HepG2 (cell line): ENCODE measurements around the gene KLF11. TPM values are rescaled to one million over a fixed set of nuclear protein-coding genes. Genes with fewer than 3 reads are reported as not detected.

ENCODE experiments used
- ATAC-seq: fragments of 200-7000 bp; cut with Tn5 transposase; 3 replicates; pipeline ENCODE4 v1.9.1; 2020; ENCODE audit warnings: mild to moderate bottlenecking, moderate library complexity
- BruUV-seq: library from RNA; stranded (reverse); fragments of 400-500 nt; replicated peaks from 2 replicates; lab custom pipeline; 2021; lab: Mats Ljungman, UMichigan
- CTCF ChIA-PET: fragments of 300-600 bp; formaldehyde crosslinking; extraction: SDS; loops from one replicate; lab custom pipeline; 2021; ENCODE audit warnings: low total read pairs, inconsistent platforms, low intra/inter-chr PET ratio; lab: Yijun Ruan, JAX
- POLR2A ChIA-PET: fragments of 350-600 bp; sonication (Branson Sonifier 250); formaldehyde crosslinking; loops from one replicate; lab custom pipeline; 2020; ENCODE audit warnings: antibody characterized with exemption, inconsistent platforms; lab: Yijun Ruan, JAX
- DNase-seq: peaks from one replicate; pipeline ENCODE4 v3.0.0-alpha.2; 2015; ENCODE audit warnings: low spot score
- FAIRE-seq: peaks from 3 replicates; lab custom pipeline; 2011; peaks lifted over from hg19 to GRCh38; lab: Jason Lieb, UNC
- H2AFZ ChIP-seq: one replicate; pipeline ENCODE4 v1.6.1; 2011; ENCODE audit warnings: low read length, inconsistent platforms
- H3K27ac ChIP-seq: fragments of 300-600 bp; 3 replicates; pipeline ENCODE4 v1.8.0; 2011; ENCODE audit warnings: mixed run types, mild to moderate bottlenecking, mixed read lengths, low read length, inconsistent platforms; ENCODE audit not compliant: insufficient read depth; ENCODE audit errors: extremely low read length
- H3K27me3 ChIP-seq, 2 experiments: fragments of 200-600 bp in 1 of 2; 2 replicates in 1 of 2; 3 replicates in 1 of 2; pipeline versions ENCODE4 v1.6.0 to v1.8.0; 2011; ENCODE audit warnings: low read length in 2 of 2, mild to moderate bottlenecking in 2 of 2, moderate library complexity in 2 of 2, inconsistent platforms in 1 of 2; ENCODE audit not compliant: insufficient read depth in 2 of 2, control insufficient read depth in 1 of 2
- H3K36me3 ChIP-seq, 2 experiments: fragments of 200-600 bp in 1 of 2; replicated peaks in 1 of 2; 2 replicates in 1 of 2; 3 replicates in 1 of 2; pipeline versions ENCODE4 v1.5.1 to v1.8.0; 2011; ENCODE audit warnings: low read length in 2 of 2, inconsistent platforms in 1 of 2; ENCODE audit not compliant: insufficient read depth in 2 of 2, control insufficient read depth in 1 of 2
- H3K4me1 ChIP-seq: 2 replicates; pipeline ENCODE4 v1.5.1; 2012; ENCODE audit warnings: low read length, inconsistent platforms; ENCODE audit not compliant: insufficient read depth
- H3K4me2 ChIP-seq: 2 replicates; pipeline ENCODE4 v1.6.0; 2011; ENCODE audit warnings: low read depth, low read length, inconsistent platforms
- H3K4me3 ChIP-seq, 3 experiments: fragments of 200-600 bp in 1 of 3; sonication (generic), shearing (Covaris generic) in 1 of 3; replicated peaks in 1 of 3; 2 replicates each; pipeline ENCODE4 v1.5.1; 2011 to 2016; ENCODE audit warnings: low read length in 3 of 3, inconsistent platforms in 2 of 3, low read depth in 2 of 3, mild to moderate bottlenecking in 2 of 3, control low read depth in 1 of 3, mixed read lengths in 1 of 3; ENCODE audit not compliant: insufficient read depth in 1 of 3
- H3K79me2 ChIP-seq: one replicate; pipeline ENCODE4 v1.6.1; 2011; ENCODE audit warnings: low read length, inconsistent platforms; ENCODE audit not compliant: insufficient read depth
- H3K9ac ChIP-seq: 2 replicates; pipeline ENCODE4 v1.6.0; 2011; ENCODE audit warnings: mild to moderate bottlenecking, low read depth, low read length, inconsistent platforms; ENCODE audit not compliant: insufficient read depth
- H3K9me3 ChIP-seq: 2 replicates; pipeline ENCODE4 v1.5.1; 2012; ENCODE audit warnings: mild to moderate bottlenecking, low read length
- H4K20me1 ChIP-seq: 2 replicates; pipeline ENCODE4 v1.6.0; 2011; ENCODE audit warnings: inconsistent platforms, mild to moderate bottlenecking, low read length, moderate library complexity; ENCODE audit not compliant: insufficient read depth
- CHCHD3 ChIP-seq: sonication (generic); formaldehyde crosslinking; IDR thresholded peaks from 2 replicates; pipeline ENCODE4 v1.8.0; 2022; ENCODE audit warnings: mild to moderate bottlenecking, missing genetic modification reagents, moderate library complexity
- DNMT3B ChIP-seq: conservative IDR thresholded peaks from 2 replicates; pipeline ENCODE4 v1.6.1; 2016; ENCODE audit warnings: missing biosample characterization, control low read depth
- MAX ChIP-seq: IDR thresholded peaks from 2 replicates; pipeline ENCODE4 v1.6.1; 2012; ENCODE audit warnings: inconsistent platforms
- MIER2 ChIP-seq: IDR thresholded peaks from 2 replicates; pipeline ENCODE4 v1.6.1; 2016; ENCODE audit warnings: missing biosample characterization, missing genetic modification reagents
- NFYB ChIP-seq: sonication (generic); formaldehyde crosslinking; IDR thresholded peaks from 2 replicates; pipeline ENCODE4 v1.4.0; 2020; ENCODE audit warnings: missing genetic modification reagents
- REST ChIP-seq, 2 experiments: IDR thresholded peaks; 2 replicates each; pipeline ENCODE4 v1.6.1; 2011 to 2012; ENCODE audit warnings: low read length in 2 of 2, borderline replicate concordance in 1 of 2, low read depth in 1 of 2, mild to moderate bottlenecking in 1 of 2, moderate library complexity in 1 of 2
- SALL1 ChIP-seq: sonication (generic); formaldehyde crosslinking; IDR thresholded peaks from 2 replicates; pipeline ENCODE4 v1.8.0; 2022; ENCODE audit warnings: mild to moderate bottlenecking, missing genetic modification reagents
- ZBTB7A ChIP-seq: sonication (generic); formaldehyde crosslinking; IDR thresholded peaks from 2 replicates; pipeline ENCODE4 v1.8.0; 2022; ENCODE audit warnings: mild to moderate bottlenecking, missing genetic modification reagents
- ZMYM3 ChIP-seq: sonication (generic); formaldehyde crosslinking; IDR thresholded peaks from 2 replicates; pipeline ENCODE4 v1.5.1; 2020; ENCODE audit warnings: mild to moderate bottlenecking, missing genetic modification reagents
- ZNF224 ChIP-seq: sonication (generic); formaldehyde crosslinking; IDR thresholded peaks from 2 replicates; pipeline ENCODE4 v1.5.0; 2020; ENCODE audit warnings: mild to moderate bottlenecking, missing genetic modification reagents
- ZNF430 ChIP-seq: sonication (generic); formaldehyde crosslinking; IDR thresholded peaks from 2 replicates; pipeline ENCODE4 v1.9.0; 2021; ENCODE audit warnings: mild to moderate bottlenecking, missing genetic modification reagents
- ZNF563 ChIP-seq: sonication (generic); formaldehyde crosslinking; IDR thresholded peaks from 2 replicates; pipeline ENCODE4 v1.8.0; 2022; ENCODE audit warnings: mild to moderate bottlenecking, moderate library complexity, missing genetic modification reagents
- ZNF605 ChIP-seq: sonication (generic); formaldehyde crosslinking; IDR thresholded peaks from 2 replicates; pipeline ENCODE4 v1.8.0; 2022; ENCODE audit warnings: mild to moderate bottlenecking, missing genetic modification reagents
- ZNF687 ChIP-seq: sonication (generic); formaldehyde crosslinking; IDR thresholded peaks from 2 replicates; pipeline ENCODE4 v1.5.1; 2020; ENCODE audit warnings: mild to moderate bottlenecking, missing genetic modification reagents, moderate library complexity
- ZNF781 ChIP-seq: sonication (generic); formaldehyde crosslinking; IDR thresholded peaks from 2 replicates; pipeline ENCODE4 v1.5.1; 2020; ENCODE audit warnings: borderline replicate concordance, mild to moderate bottlenecking, missing genetic modification reagents; ENCODE audit errors: not compliant biosample characterization
- ZNF878 ChIP-seq: sonication (generic); formaldehyde crosslinking; IDR thresholded peaks from 2 replicates; pipeline ENCODE4 v1.8.1; 2023; ENCODE audit warnings: mild to moderate bottlenecking, missing genetic modification reagents, moderate library complexity
- WGBS: methylation state at CpG from one replicate; pipeline ENCODE4 v1.1.6; 2017; ENCODE audit warnings: low lambda C conversion rate; 5-methylcytosine and 5-hydroxymethylcytosine counted together
- in situ Hi-C: cut with HindIII; loops from 2 replicates; pipeline ENCODE4 v1.10.0; 2017; ENCODE audit warnings: low pct_unique_long_range_greater_than_20kb; ENCODE audit not compliant: extremely low pct_ligation_motif_present
- intact Hi-C: fragments of 100-400 bp; cut with micrococcal nuclease; formaldehyde crosslinking; loops from one replicate; pipeline ENCODE4 v1.10.0; 2022; ENCODE audit not compliant: unreplicated experiment
- polyA plus RNA-seq, 8 experiments: library from polyadenylated mRNA; depleted of rRNA in 3 of 8; stranded (reverse) in 7 of 8; unstranded in 1 of 8; fragments of >200 nt; fragmentation: Illumina TruSeq in 4 of 8; extraction: Trizol in 4 of 8; gene quantifications; 2 replicates each; pipeline versions ENCODE4 v1.2.1 to v1.2.3, GENCODE V29; 2011 to 2016; ENCODE audit warnings: low read depth in 4 of 8, missing spikeins in 1 of 8, mixed read lengths in 1 of 8; ENCODE audit not compliant: insufficient read depth in 1 of 8
- total RNA-seq, 5 experiments: library from RNA; depleted of rRNA; stranded (reverse); fragments of >200 nt; fragmentation: Illumina TruSeq; extraction: Trizol; gene quantifications; 2 replicates each; pipeline ENCODE4 v1.2.3, GENCODE V29; 2016; ENCODE audit warnings: low read depth in 1 of 5

The KLF11 gene
- total and polyA plus RNA-seq, 2 of the 13 experiments (the other 11 are each of a cell fraction or from before 2014, with no cell fraction given): 2.5 to 11.8 TPM

GRCh38 chr2:10033251-10034006, 9.9 kb upstream of the KLF11 start:
- peaks cover 48% of the 10 kb centered on the region for H3K4me1 ChIP-seq
- intact Hi-C loops (no loop called here), in situ Hi-C loops (no loop called here)
- DNase-seq: no peak
- POLR2A ChIA-PET: no interaction called here
- H2AFZ ChIP-seq: no peak overlapping the region
- no peak overlapping the region for H3K27ac ChIP-seq
- H3K4me2 ChIP-seq: no peak overlapping the region
- WGBS: 37% methylated on average over 11 of the region's 14 CpGs
- H3K9me3 ChIP-seq: no peaks in the 10 kb centered on the region
- no peaks in the 10 kb centered on the region for H3K36me3 ChIP-seq
- peak; percentile 41; the same call in 1 of the 2 replicates for TF ChIP-seq SALL1 (CRISPR knock-in tag)
- TF ChIP-seq DNMT3B (CRISPR knock-in tag): no peak
- peak; percentile 33 to 85 for TF ChIP-seq REST (IDR thresholded peaks at IDR 0.05; ENCODE audit: borderline replicate concordance in 1 of 2, low read depth in 1 of 2, low read length in 2 of 2)
- TF ChIP-seq ZNF430 (CRISPR knock-in tag): 0 out of 2 replicates have a peak, but pooled peaks have one; percentile 45
- TF ChIP-seq ZNF781: peak; percentile 20
- TF ChIP-seq MIER2 (CRISPR knock-in tag): peak; percentile 88
- TF ChIP-seq ZNF878: no peak
- TF ChIP-seq ZNF687: peak; percentile 47
- 0 out of 2 replicates have a peak, but pooled peaks have one; percentile 18 for TF ChIP-seq ZBTB7A (CRISPR knock-in tag)
- TF ChIP-seq ZNF605 (CRISPR knock-in tag): peak; percentile 65; the same call in 1 of the 2 replicates
- 0 out of 2 replicates have a peak, but pooled peaks have one; percentile 34 for TF ChIP-seq ZNF224 (CRISPR knock-in tag)
- peak; percentile 61; the same call in 1 of the 2 replicates for TF ChIP-seq MAX
- peak; percentile 50; the same call in 1 of the 2 replicates for TF ChIP-seq ZMYM3 (CRISPR knock-in tag)
- no peak for TF ChIP-seq NFYB (CRISPR knock-in tag)
- TF ChIP-seq ZNF563 (CRISPR knock-in tag): 0 out of 2 replicates have a peak, but pooled peaks have one; percentile 33
- TF ChIP-seq CHCHD3 (CRISPR knock-in tag): 0 out of 2 replicates have a peak, but pooled peaks have one; percentile 17
- TF ChIP-seq, all 625 proteins: peak for 13
- BruUV-seq: no TSS peak
- CTCF ChIA-PET: no interaction called here
- peaks cover 2 to 70% of the 10 kb centered on the region in 2 experiments for H3K27me3 ChIP-seq
- no peaks in the 10 kb centered on the region for H3K79me2 ChIP-seq
- ATAC-seq (peak; percentile 5; the same call in 2 of the 3 replicates), FAIRE-seq (no peak)
- no peak overlapping the region for H3K9ac ChIP-seq
- no peak overlapping the region for H3K4me3 ChIP-seq
- H4K20me1 ChIP-seq: no peaks in the 10 kb centered on the region
